Measurements from ENCODE around the gene KITLG.

The KITLG gene

GRCh38 chr12:88570103-88570502 lies 10.2 kb downstream of the KITLG start:
- H3K27me3 ChIP-seq (replicated peaks; ENCODE audit: control insufficient read depth, insufficient read depth, low read length), result no peaks in the 10 kb centered on the region
- TF ChIP-seq CTCF (IDR thresholded peaks at IDR 0.05; ENCODE audit: insufficient read depth, low read length, poor library complexity, severe bottlenecking), result no peak
- H3K4me3 ChIP-seq (replicated peaks; ENCODE audit: low read depth, low read length), result no peak overlapping the region
- H3K36me3 ChIP-seq (ENCODE audit: control insufficient read depth, insufficient read depth, low read length), result no peaks in the 10 kb centered on the region
- no peak for DNase-seq (ENCODE audit: extremely low read depth, insufficient read length)

GRCh38 chr12:88566430-88566829 lies 13.8 kb downstream of the KITLG start:
- H3K4me3 ChIP-seq (replicated peaks; ENCODE audit: low read depth, low read length), result no peak overlapping the region
- DNase-seq (ENCODE audit: extremely low read depth, insufficient read length), result no peak
- H3K27me3 ChIP-seq (replicated peaks; ENCODE audit: control insufficient read depth, insufficient read depth, low read length), result no peaks in the 10 kb centered on the region
- TF ChIP-seq CTCF (IDR thresholded peaks at IDR 0.05; ENCODE audit: insufficient read depth, low read length, poor library complexity, severe bottlenecking), result no peak
- no peaks in the 10 kb centered on the region for H3K36me3 ChIP-seq (ENCODE audit: control insufficient read depth, insufficient read depth, low read length)

GRCh38 chr12:88562846-88563582 lies 17.3 kb downstream of the KITLG start:
- DNase-seq (ENCODE audit: extremely low read depth, insufficient read length), result no peak
- Histone ChIP-seq H3K27me3 (replicated peaks; ENCODE audit: control insufficient read depth, insufficient read depth, low read length) (no peaks in the 10 kb centered on the region), H3K4me3 (replicated peaks; ENCODE audit: low read depth, low read length) (no peak overlapping the region), H3K36me3 (ENCODE audit: control insufficient read depth, insufficient read depth, low read length) (no peaks in the 10 kb centered on the region)
- no peak for TF ChIP-seq CTCF (IDR thresholded peaks at IDR 0.05; ENCODE audit: insufficient read depth, low read length, poor library complexity, severe bottlenecking)

GRCh38 chr12:88562151-88562550 lies 18.1 kb downstream of the KITLG start:
- no peak for TF ChIP-seq CTCF (IDR thresholded peaks at IDR 0.05; ENCODE audit: insufficient read depth, low read length, poor library complexity, severe bottlenecking)
- Histone ChIP-seq H3K4me3 (replicated peaks; ENCODE audit: low read depth, low read length) (no peak overlapping the region), H3K36me3 (ENCODE audit: control insufficient read depth, insufficient read depth, low read length) (no peaks in the 10 kb centered on the region), H3K27me3 (replicated peaks; ENCODE audit: control insufficient read depth, insufficient read depth, low read length) (no peaks in the 10 kb centered on the region)
- DNase-seq (ENCODE audit: extremely low read depth, insufficient read length), result no peak

GRCh38 chr12:88559772-88560171 lies 20.5 kb downstream of the KITLG start:
- TF ChIP-seq CTCF (IDR thresholded peaks at IDR 0.05; ENCODE audit: insufficient read depth, low read length, poor library complexity, severe bottlenecking), result no peak
- no peak for DNase-seq (ENCODE audit: extremely low read depth, insufficient read length)
- H3K36me3 ChIP-seq (ENCODE audit: control insufficient read depth, insufficient read depth, low read length), result no peaks in the 10 kb centered on the region

GRCh38 chr12:88559199-88559598 lies 21.1 kb downstream of the KITLG start:
- no peaks in the 10 kb centered on the region for H3K36me3 ChIP-seq (ENCODE audit: control insufficient read depth, insufficient read depth, low read length)
- H3K4me3 ChIP-seq (replicated peaks; ENCODE audit: low read depth, low read length), result no peak overlapping the region
- no peak for DNase-seq (ENCODE audit: extremely low read depth, insufficient read length)
- no peak for TF ChIP-seq CTCF (IDR thresholded peaks at IDR 0.05; ENCODE audit: insufficient read depth, low read length, poor library complexity, severe bottlenecking)
- H3K27me3 ChIP-seq (replicated peaks; ENCODE audit: control insufficient read depth, insufficient read depth, low read length), result no peaks in the 10 kb centered on the region

More at GRCh38 chr12:88559772-88560171, 20.5 kb downstream of the KITLG start:
- no peaks in the 10 kb centered on the region for H3K27me3 ChIP-seq (replicated peaks; ENCODE audit: control insufficient read depth, insufficient read depth, low read length)
- H3K4me3 ChIP-seq (replicated peaks; ENCODE audit: low read depth, low read length), result no peak overlapping the region
